NT2/D1 (cell line): ENCODE measurements around the gene ARSB.

Experiments used
- SUZ12 ChIP-seq: IDR thresholded peaks from 2 replicates; pipeline ENCODE4 v1.6.1; 2011; ENCODE audit not compliant: insufficient read length, insufficient read depth; ENCODE audit errors: extremely low read depth
- YY1 ChIP-seq: IDR thresholded peaks from 2 replicates; pipeline ENCODE4 v1.6.1; 2011; ENCODE audit not compliant: insufficient read length, insufficient read depth
- ZNF274 ChIP-seq: IDR thresholded peaks from 2 replicates; pipeline ENCODE4 v1.6.1; 2011; ENCODE audit warnings: mild to moderate bottlenecking, low read depth, low read length

DNA sequence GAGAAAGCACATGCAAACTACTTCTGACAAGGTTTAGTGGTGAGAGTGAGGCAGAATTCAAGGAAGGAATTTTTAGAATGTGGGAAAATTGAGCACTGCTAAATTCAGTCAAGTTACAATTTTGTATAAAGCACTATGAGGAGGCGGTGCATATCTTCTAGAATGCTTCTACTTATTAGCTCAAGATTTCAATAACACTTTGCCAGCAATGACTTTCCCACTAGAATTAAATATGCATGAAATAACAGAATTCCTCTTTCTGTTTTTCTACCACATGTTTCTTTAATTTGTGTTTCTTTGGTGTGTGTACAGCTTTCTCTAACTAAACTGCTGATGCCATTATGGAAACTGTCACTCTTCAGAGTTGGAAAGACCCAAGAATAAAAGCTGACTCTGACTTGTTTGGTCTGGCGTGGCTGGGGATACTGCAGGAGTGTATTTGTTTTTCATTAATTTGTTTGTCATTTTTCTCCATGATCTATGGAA is 163.5 kb downstream of the ARSB start:
- no peak for TF ChIP-seq ZNF274
- TF ChIP-seq SUZ12, result no peak
- TF ChIP-seq YY1, result no peak
